Cardiac muscle cell (in vitro differentiated cells and primary cell): ENCODE results near the gene PCSK5. TPM values are rescaled to one million over a fixed set of nuclear protein-coding genes. Genes with fewer than 3 reads are reported as not detected.

Experiments
- DNase-seq, 2 donors: peaks; one replicate each; pipeline versions ENCODE4 v3.0.0 to v3.0.0-alpha.2; 2010 to 2017; ENCODE audit warnings: low read depth in 1 of 2, low spot score in 1 of 2
- H3K27ac ChIP-seq: fragments of 200-600 bp; sonication (generic); 2 replicates; pipeline ENCODE4 v1.5.1; 2016
- H3K27me3 ChIP-seq: fragments of 200-600 bp; sonication (generic); 2 replicates; pipeline ENCODE4 v1.6.0; 2016; ENCODE audit warnings: control low read depth
- H3K36me3 ChIP-seq: fragments of 200-600 bp; sonication (generic); 2 replicates; pipeline ENCODE4 v1.5.1; 2016; ENCODE audit warnings: control low read depth
- H3K4me1 ChIP-seq: fragments of 200-600 bp; sonication (generic); 2 replicates; pipeline ENCODE4 v1.8.1; 2017; ENCODE audit warnings: low read depth, mild to moderate bottlenecking, mixed run types
- H3K4me3 ChIP-seq: fragments of 200-600 bp; sonication (generic); 2 replicates; pipeline ENCODE4 v1.5.1; 2016; ENCODE audit warnings: mild to moderate bottlenecking
- H3K9me3 ChIP-seq: fragments of 200-600 bp; sonication (generic); 2 replicates; pipeline ENCODE4 v1.5.1; 2017; ENCODE audit warnings: low read depth, mild to moderate bottlenecking, control low read depth
- polyA plus RNA-seq: library from polyadenylated mRNA; unstranded; fragments of >200 nt; fragmentation: Nextera tagmentation; extraction: Ambion mirVana; gene quantifications from 2 replicates; pipeline ENCODE4 v1.2.1, GENCODE V29; 2016
- total RNA-seq: library from RNA; depleted of rRNA; stranded (reverse); fragments of >200 nt; gene quantifications from 2 replicates; pipeline ENCODE4 v1.2.3, GENCODE V29; 2016
- TF ChIP-seq, protein P1 (sequence below): IDR thresholded peaks from 2 replicates; pipeline ENCODE4 v1.5.1; 2012; ENCODE audit warnings: low read depth, mild to moderate bottlenecking, low read length

The PCSK5 gene
- total and polyA plus RNA-seq, 2 experiments from 2014 or later = 6.8 to 9.6 TPM

DNA sequence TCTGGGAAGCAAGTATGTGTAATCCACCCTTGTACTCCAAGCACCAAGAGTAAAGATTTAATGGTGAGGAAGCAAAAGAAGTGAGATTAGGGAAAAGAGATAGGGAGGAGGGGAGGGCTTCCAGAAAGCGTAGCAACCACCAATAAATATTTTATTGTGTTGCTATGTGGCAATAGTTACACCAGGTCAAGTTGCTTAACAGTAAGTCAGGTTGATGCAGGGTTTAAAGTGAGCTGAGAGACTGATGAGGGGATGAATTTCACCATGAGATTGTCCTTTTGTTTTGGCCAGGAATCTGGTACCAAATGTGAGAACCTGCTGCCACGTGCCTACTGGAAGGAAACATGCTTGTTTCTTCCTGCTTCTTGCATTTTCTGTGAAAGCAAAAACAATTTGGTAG lies 62.7 kb downstream of the PCSK5 start:
- Histone ChIP-seq H3K4me1 (no peaks in the 10 kb centered on the region), H3K36me3 (no peaks in the 10 kb centered on the region), H3K27ac (no peak overlapping the region), H3K9me3 (no peaks in the 10 kb centered on the region), H3K4me3 (no peak overlapping the region), H3K27me3 (no peaks in the 10 kb centered on the region)
- DNase-seq = peak in 1 of 2 donors; percentile 65
- TF ChIP-seq, protein P1, sequence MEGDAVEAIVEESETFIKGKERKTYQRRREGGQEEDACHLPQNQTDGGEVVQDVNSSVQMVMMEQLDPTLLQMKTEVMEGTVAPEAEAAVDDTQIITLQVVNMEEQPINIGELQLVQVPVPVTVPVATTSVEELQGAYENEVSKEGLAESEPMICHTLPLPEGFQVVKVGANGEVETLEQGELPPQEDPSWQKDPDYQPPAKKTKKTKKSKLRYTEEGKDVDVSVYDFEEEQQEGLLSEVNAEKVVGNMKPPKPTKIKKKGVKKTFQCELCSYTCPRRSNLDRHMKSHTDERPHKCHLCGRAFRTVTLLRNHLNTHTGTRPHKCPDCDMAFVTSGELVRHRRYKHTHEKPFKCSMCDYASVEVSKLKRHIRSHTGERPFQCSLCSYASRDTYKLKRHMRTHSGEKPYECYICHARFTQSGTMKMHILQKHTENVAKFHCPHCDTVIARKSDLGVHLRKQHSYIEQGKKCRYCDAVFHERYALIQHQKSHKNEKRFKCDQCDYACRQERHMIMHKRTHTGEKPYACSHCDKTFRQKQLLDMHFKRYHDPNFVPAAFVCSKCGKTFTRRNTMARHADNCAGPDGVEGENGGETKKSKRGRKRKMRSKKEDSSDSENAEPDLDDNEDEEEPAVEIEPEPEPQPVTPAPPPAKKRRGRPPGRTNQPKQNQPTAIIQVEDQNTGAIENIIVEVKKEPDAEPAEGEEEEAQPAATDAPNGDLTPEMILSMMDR = no peak

DNA sequence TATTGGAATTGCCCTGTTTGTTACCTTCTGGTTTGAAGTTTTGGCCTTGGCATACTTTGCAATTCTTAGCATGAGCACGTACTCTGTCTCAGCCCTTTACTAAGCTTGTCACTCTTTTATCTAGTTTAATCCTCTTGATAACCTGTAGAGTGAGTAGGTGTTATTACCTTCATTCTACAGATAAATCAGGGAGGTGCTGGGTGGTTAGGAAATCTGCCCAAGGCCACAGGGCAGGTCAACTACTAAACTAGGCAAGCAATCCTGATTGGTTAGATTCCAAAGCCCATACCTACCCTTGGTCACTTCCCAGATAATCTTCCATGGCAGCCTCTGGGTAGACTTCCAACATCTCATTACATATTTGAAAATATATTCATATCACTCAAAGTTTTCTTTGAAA lies 65.7 kb downstream of the PCSK5 start:
- Histone ChIP-seq H3K4me1 (no peaks in the 10 kb centered on the region), H3K27ac (no peak overlapping the region), H3K9me3 (no peaks in the 10 kb centered on the region), H3K27me3 (no peaks in the 10 kb centered on the region), H3K4me3 (no peak overlapping the region), H3K36me3 (no peaks in the 10 kb centered on the region)
- TF ChIP-seq, protein P1 = no peak
- DNase-seq = no peak

DNA sequence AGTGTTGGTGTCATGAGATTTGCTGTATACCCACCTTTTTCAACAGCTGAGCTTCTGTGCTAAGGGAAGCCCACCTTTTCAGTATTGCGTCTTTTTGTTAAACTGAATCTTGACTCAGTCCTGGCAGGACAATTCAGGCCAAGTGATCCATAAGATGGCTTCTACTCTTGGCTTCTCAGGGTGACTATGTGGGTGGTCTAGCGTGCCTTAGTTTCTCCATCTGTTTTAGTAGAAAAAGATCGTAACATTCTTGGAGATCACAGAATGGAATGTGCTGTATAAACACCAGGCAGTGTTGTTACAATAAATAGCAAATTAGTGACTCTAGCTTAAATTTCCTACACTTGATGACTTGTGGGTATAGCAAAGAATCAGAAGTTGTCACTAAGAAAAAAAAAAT lies 66.6 kb downstream of the PCSK5 start:
- TF ChIP-seq, protein P1 = no peak
- DNase-seq = no peak
- Histone ChIP-seq H3K27ac (no peak overlapping the region), H3K27me3 (no peaks in the 10 kb centered on the region), H3K4me3 (no peak overlapping the region), H3K9me3 (no peaks in the 10 kb centered on the region), H3K36me3 (no peaks in the 10 kb centered on the region), H3K4me1 (no peaks in the 10 kb centered on the region)

DNA sequence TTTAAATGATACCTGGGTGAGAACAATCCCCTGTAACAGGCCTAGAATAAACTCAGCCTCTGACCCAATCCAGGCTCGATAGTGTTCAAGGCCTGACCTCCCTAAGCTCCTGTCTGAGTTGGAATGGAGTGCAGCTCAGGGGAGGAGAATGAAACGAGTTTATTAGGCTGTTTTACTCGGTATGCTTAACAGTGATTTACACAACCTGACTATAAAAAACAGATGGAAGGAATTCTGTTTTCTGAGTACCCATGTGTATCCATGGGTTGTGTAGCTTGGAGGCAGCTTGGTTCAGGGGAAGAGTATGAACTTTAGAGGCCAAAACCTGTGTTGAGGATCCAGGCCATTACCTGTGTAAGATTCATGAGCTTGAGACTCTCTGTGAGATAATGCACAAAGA lies 67.8 kb downstream of the PCSK5 start:
- Histone ChIP-seq H3K4me3 (no peak overlapping the region), H3K36me3 (no peaks in the 10 kb centered on the region), H3K9me3 (no peaks in the 10 kb centered on the region), H3K27me3 (no peaks in the 10 kb centered on the region), H3K4me1 (no peaks in the 10 kb centered on the region), H3K27ac (no peak overlapping the region)
- TF ChIP-seq, protein P1 = no peak
- DNase-seq = no peak

DNA sequence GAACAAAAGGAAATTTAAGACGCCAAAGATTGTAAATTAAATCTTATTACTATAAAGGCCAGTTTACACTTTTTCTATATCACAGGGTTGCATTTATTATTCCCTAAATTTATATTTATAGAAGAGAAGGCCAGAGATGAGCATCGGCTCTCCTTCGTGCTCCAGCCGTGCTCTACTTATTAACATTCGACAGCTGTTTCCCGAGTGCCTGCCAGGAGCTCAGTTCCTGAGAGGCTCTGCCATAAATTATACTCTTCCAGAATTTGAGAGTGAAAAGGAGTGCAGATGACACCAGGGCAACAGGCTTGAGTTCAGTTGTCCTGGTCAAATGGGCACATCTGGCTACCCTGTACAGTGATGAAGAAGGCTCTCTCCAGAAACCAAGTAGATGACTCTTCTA lies 70.1 kb downstream of the PCSK5 start:
- no peaks in the 10 kb centered on the region for H3K4me1 ChIP-seq
- no peaks in the 10 kb centered on the region for H3K36me3 ChIP-seq
- H3K4me3 ChIP-seq = no peak overlapping the region
- no peak overlapping the region for H3K27ac ChIP-seq
- DNase-seq = no peak
- H3K9me3 ChIP-seq = no peaks in the 10 kb centered on the region
- no peaks in the 10 kb centered on the region for H3K27me3 ChIP-seq
- TF ChIP-seq, protein P1 = no peak
